HepG2 (cell line): ENCODE data around the gene FUT6. TPM values are rescaled to one million over a fixed set of nuclear protein-coding genes. Genes with fewer than 3 reads are reported as not detected.

ENCODE experiments used
- AHR ChIP-seq: IDR thresholded peaks from 2 replicates; pipeline ENCODE4 v1.6.1; 2018; ENCODE audit warnings: missing genetic modification reagents, missing compliant biosample characterization
- CBX1 ChIP-seq: IDR thresholded peaks from one replicate; pipeline ENCODE4 v1.6.1; 2016; ENCODE audit warnings: antibody characterized with exemption, low read depth
- CREB3 ChIP-seq: sonication (generic); formaldehyde crosslinking; IDR thresholded peaks from 2 replicates; pipeline ENCODE4 v1.5.0; 2020; ENCODE audit warnings: missing genetic modification reagents
- CREBL2 ChIP-seq: sonication (generic); formaldehyde crosslinking; IDR thresholded peaks from 2 replicates; pipeline ENCODE4 v1.8.1; 2023; ENCODE audit warnings: missing genetic modification reagents, mild to moderate bottlenecking, borderline replicate concordance
- ETS1 ChIP-seq: sonication (generic); formaldehyde crosslinking; IDR thresholded peaks from 2 replicates; pipeline ENCODE4 v1.4.0; 2020; ENCODE audit warnings: missing genetic modification reagents
- HNRNPL ChIP-seq: fragments of 200-400 bp; formaldehyde crosslinking; IDR thresholded peaks from 2 replicates; pipeline ENCODE4 v1.6.1; 2017; ENCODE audit warnings: mild to moderate bottlenecking, low read depth, low read length
- ISX ChIP-seq: sonication (generic); formaldehyde crosslinking; conservative IDR thresholded peaks from 2 replicates; pipeline ENCODE4 v1.5.0; 2020; ENCODE audit warnings: missing genetic modification reagents
- KMT2A ChIP-seq: sonication (generic); formaldehyde crosslinking; IDR thresholded peaks from 2 replicates; pipeline ENCODE4 v1.4.0; 2020; ENCODE audit warnings: missing genetic modification reagents
- MTF1 ChIP-seq: sonication (generic); formaldehyde crosslinking; IDR thresholded peaks from 2 replicates; pipeline ENCODE4 v1.5.0; 2020; ENCODE audit warnings: missing genetic modification reagents
- NCOA1 ChIP-seq: sonication (generic); formaldehyde crosslinking; IDR thresholded peaks from 2 replicates; pipeline ENCODE4 v1.9.0; 2021; ENCODE audit warnings: missing genetic modification reagents
- NFE2L2 ChIP-seq: fragments of 150-350 bp; IDR thresholded peaks from 2 replicates; pipeline ENCODE4 v1.6.1; 2014; ENCODE audit warnings: low read length
- PTBP1 ChIP-seq: fragments of 200-400 bp; formaldehyde crosslinking; IDR thresholded peaks from 2 replicates; pipeline ENCODE4 v1.6.1; 2018; ENCODE audit warnings: low read length, low read depth; ENCODE audit not compliant: poor library complexity, severe bottlenecking
- RAD51 ChIP-seq: fragments of 450-650 bp; IDR thresholded peaks from 2 replicates; pipeline ENCODE4 v1.6.1; 2016; ENCODE audit warnings: borderline replicate concordance
- RFXAP ChIP-seq: sonication (generic); formaldehyde crosslinking; IDR thresholded peaks from 2 replicates; pipeline ENCODE4 v1.4.0; 2020; ENCODE audit warnings: missing genetic modification reagents, borderline replicate concordance
- THAP9 ChIP-seq: sonication (generic); formaldehyde crosslinking; IDR thresholded peaks from 2 replicates; pipeline ENCODE4; 2020; ENCODE audit warnings: missing genetic modification reagents, mild to moderate bottlenecking, borderline replicate concordance
- ZNF251 ChIP-seq: sonication (generic); formaldehyde crosslinking; IDR thresholded peaks from 2 replicates; pipeline ENCODE4 v1.9.0; 2021; ENCODE audit warnings: mild to moderate bottlenecking, missing genetic modification reagents
- ZNF282 ChIP-seq: fragments of 450-650 bp; IDR thresholded peaks from 2 replicates; pipeline ENCODE4 v1.6.1; 2018; ENCODE audit not compliant: partially characterized antibody
- ZNF557 ChIP-seq: sonication (generic); formaldehyde crosslinking; IDR thresholded peaks from 2 replicates; pipeline ENCODE4 v1.4.0; 2020; ENCODE audit warnings: missing genetic modification reagents
- ZNF674 ChIP-seq: sonication (generic); formaldehyde crosslinking; IDR thresholded peaks from 2 replicates; pipeline ENCODE4 v1.5.0; 2020; ENCODE audit warnings: low read depth, mild to moderate bottlenecking, missing genetic modification reagents
- ZNF850 ChIP-seq: sonication (generic); formaldehyde crosslinking; conservative IDR thresholded peaks from 2 replicates; pipeline ENCODE4 v1.9.0; 2021; ENCODE audit warnings: mild to moderate bottlenecking, missing genetic modification reagents
- ZNF891 ChIP-seq: sonication (generic); formaldehyde crosslinking; IDR thresholded peaks from 2 replicates; pipeline ENCODE4 v1.5.0; 2020; ENCODE audit warnings: mild to moderate bottlenecking, missing genetic modification reagents
- polyA plus RNA-seq, 8 experiments: library from polyadenylated mRNA; depleted of rRNA in 3 of 8; stranded (reverse) in 7 of 8; unstranded in 1 of 8; fragments of >200 nt; fragmentation: Illumina TruSeq in 4 of 8; extraction: Trizol in 4 of 8; gene quantifications; 2 replicates each; pipeline versions ENCODE4 v1.2.1 to v1.2.3, GENCODE V29; 2011 to 2016; ENCODE audit warnings: low read depth in 4 of 8, missing spikeins in 1 of 8, mixed read lengths in 1 of 8; ENCODE audit not compliant: insufficient read depth in 1 of 8
- total RNA-seq, 5 experiments: library from RNA; depleted of rRNA; stranded (reverse); fragments of >200 nt; fragmentation: Illumina TruSeq; extraction: Trizol; gene quantifications; 2 replicates each; pipeline ENCODE4 v1.2.3, GENCODE V29; 2016; ENCODE audit warnings: low read depth in 1 of 5
- TF ChIP-seq, protein P1 (sequence below): sonication (generic); formaldehyde crosslinking; conservative IDR thresholded peaks from 2 replicates; pipeline ENCODE4 v1.4.0; 2020; ENCODE audit warnings: missing genetic modification reagents
- TF ChIP-seq, protein P2 (sequence below): sonication (generic); formaldehyde crosslinking; IDR thresholded peaks from 2 replicates; pipeline ENCODE4 v1.8.0; 2022; ENCODE audit warnings: missing genetic modification reagents, mild to moderate bottlenecking, borderline replicate concordance

The FUT6 gene
- total and polyA plus RNA-seq, 2 of the 13 experiments (the other 11 are each of a cell fraction or from before 2014, with no cell fraction given): 8.2 to 27.7 TPM

GRCh38 chr19:5826531-5827341 is 12.8 kb downstream of the FUT6 start (continued):
- TF ChIP-seq ZNF282 (no peak), RAD51 (no peak), ZNF891 (no peak), ISX (CRISPR knock-in tag) (no peak), ZNF557 (CRISPR knock-in tag) (no peak), PTBP1 (no peak), THAP9 (CRISPR knock-in tag) (peak; percentile 33), CREB3 (CRISPR knock-in tag) (no peak), AHR (no peak), HNRNPL (peak; percentile 86), ZNF251 (no peak), ZNF674 (CRISPR knock-in tag) (no peak), CBX1 (peak; percentile 52), NCOA1 (0 out of 2 replicates have a peak, but pooled peaks have one; percentile 65), CREBL2 (CRISPR knock-in tag) (no peak; the same call in 1 of the 2 replicates), MTF1 (CRISPR knock-in tag) (no peak), KMT2A (CRISPR knock-in tag) (no peak), ETS1 (no peak), RFXAP (CRISPR knock-in tag) (no peak), ZNF850 (CRISPR knock-in tag) (no peak), NFE2L2 (no peak)
- TF ChIP-seq, protein P1, sequence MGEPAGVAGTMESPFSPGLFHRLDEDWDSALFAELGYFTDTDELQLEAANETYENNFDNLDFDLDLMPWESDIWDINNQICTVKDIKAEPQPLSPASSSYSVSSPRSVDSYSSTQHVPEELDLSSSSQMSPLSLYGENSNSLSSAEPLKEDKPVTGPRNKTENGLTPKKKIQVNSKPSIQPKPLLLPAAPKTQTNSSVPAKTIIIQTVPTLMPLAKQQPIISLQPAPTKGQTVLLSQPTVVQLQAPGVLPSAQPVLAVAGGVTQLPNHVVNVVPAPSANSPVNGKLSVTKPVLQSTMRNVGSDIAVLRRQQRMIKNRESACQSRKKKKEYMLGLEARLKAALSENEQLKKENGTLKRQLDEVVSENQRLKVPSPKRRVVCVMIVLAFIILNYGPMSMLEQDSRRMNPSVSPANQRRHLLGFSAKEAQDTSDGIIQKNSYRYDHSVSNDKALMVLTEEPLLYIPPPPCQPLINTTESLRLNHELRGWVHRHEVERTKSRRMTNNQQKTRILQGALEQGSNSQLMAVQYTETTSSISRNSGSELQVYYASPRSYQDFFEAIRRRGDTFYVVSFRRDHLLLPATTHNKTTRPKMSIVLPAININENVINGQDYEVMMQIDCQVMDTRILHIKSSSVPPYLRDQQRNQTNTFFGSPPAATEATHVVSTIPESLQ: no peak
- TF ChIP-seq, protein P2, sequence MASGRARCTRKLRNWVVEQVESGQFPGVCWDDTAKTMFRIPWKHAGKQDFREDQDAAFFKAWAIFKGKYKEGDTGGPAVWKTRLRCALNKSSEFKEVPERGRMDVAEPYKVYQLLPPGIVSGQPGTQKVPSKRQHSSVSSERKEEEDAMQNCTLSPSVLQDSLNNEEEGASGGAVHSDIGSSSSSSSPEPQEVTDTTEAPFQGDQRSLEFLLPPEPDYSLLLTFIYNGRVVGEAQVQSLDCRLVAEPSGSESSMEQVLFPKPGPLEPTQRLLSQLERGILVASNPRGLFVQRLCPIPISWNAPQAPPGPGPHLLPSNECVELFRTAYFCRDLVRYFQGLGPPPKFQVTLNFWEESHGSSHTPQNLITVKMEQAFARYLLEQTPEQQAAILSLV (CRISPR knock-in tag): no peak; the same call in 1 of the 2 replicates
